ENCODE results near the gene PKD1L1. TPM values are rescaled to one million over a fixed set of nuclear protein-coding genes. Genes with fewer than 3 reads are reported as not detected.

Gene PKD1L1
- total RNA-seq, 1 experiment from 2014 or later, result not detected

GRCh38 chr7:47817917-47818316 is 130.3 kb downstream of the PKD1L1 start:
- Mint-ChIP-seq H3K4me3 (ENCODE audit: unreplicated experiment) (no peak overlapping the region), H3K4me1 (ENCODE audit: insufficient read depth, unreplicated experiment) (peaks cover 7% of the 10 kb centered on the region), H3K27ac (ENCODE audit: low read depth, unreplicated experiment) (no peak overlapping the region), H3K27me3 (ENCODE audit: insufficient read depth, unreplicated experiment) (no peaks in the 10 kb centered on the region), H3K36me3 (ENCODE audit: insufficient read depth, unreplicated experiment) (no peaks in the 10 kb centered on the region), H3K9me3 (ENCODE audit: unreplicated experiment) (no peaks in the 10 kb centered on the region)
- peak; percentile 71 for DNase-seq (ENCODE audit: unreplicated experiment)
- intact Hi-C loops (cut with micrococcal nuclease), result loop anchor here (2.0 to 5.0 kb wide), 2 partner anchors 151 to 237 kb away; no protein-coding TSS in a partner anchor
- ChIA-PET POLR2A (interaction anchor here (0.8 to 1.8 kb wide), 3 partner anchors 13 to 35 kb away, joined by 3 to 9 read pairs (median 4); no protein-coding TSS in a partner anchor), CTCF (interaction anchor here (0.8 to 2.7 kb wide), 13 partner anchors 9 to 554 kb away, joined by 3 to 37 read pairs (median 8); no protein-coding TSS in a partner anchor)
- TF ChIP-seq CTCF (IDR thresholded peaks at IDR 0.05; ENCODE audit: unreplicated experiment), result no peak
- no TSS peak for BruUV-seq (replicated peaks)

DNA sequence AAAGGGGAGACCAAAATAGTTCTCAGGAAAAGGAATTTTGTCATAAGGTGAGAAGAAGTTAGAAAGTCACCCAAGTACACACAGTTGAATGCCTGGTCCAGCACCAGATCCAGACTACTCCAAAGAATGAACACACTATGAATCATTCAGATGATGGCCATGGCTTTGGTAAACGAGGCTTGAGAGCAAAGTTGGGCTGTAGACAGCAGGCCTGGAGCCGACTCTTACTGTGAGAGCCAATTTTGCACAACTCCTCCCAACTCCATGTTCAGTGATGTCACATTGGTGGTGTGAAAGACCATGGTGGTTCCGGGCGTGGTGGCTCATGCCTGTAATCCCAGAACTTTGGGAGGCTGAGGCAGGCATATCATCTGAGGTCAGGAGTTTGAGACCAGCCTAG is 131.6 kb downstream of the PKD1L1 start:
- no peak overlapping the region for H3K27ac Mint-ChIP-seq (ENCODE audit: low read depth, unreplicated experiment)
- peak; percentile 30 for DNase-seq (ENCODE audit: unreplicated experiment)
- POLR2A ChIA-PET, result interaction anchor here (0.8 kb wide), 1 partner anchor 12 kb away, joined by 3 read pairs; no protein-coding TSS in a partner anchor
- BruUV-seq (replicated peaks), result no TSS peak
- H3K27me3 Mint-ChIP-seq (ENCODE audit: insufficient read depth, unreplicated experiment), result no peaks in the 10 kb centered on the region
- intact Hi-C loops (cut with micrococcal nuclease), result loop anchor here (5.0 kb wide), 1 partner anchor 149 kb away; no protein-coding TSS in a partner anchor
- no peaks in the 10 kb centered on the region for H3K36me3 Mint-ChIP-seq (ENCODE audit: insufficient read depth, unreplicated experiment)
- CTCF ChIA-PET, result interaction anchor here (1.0 to 1.3 kb wide), 3 partner anchors 10 to 18 kb away, joined by 3 to 5 read pairs (median 4); no protein-coding TSS in a partner anchor
- no peaks in the 10 kb centered on the region for H3K9me3 Mint-ChIP-seq (ENCODE audit: unreplicated experiment)
- no peak for TF ChIP-seq CTCF (IDR thresholded peaks at IDR 0.05; ENCODE audit: unreplicated experiment)
- H3K4me1 Mint-ChIP-seq (ENCODE audit: insufficient read depth, unreplicated experiment), result peaks cover 7% of the 10 kb centered on the region
- H3K4me3 Mint-ChIP-seq (ENCODE audit: unreplicated experiment), result no peak overlapping the region

DNA sequence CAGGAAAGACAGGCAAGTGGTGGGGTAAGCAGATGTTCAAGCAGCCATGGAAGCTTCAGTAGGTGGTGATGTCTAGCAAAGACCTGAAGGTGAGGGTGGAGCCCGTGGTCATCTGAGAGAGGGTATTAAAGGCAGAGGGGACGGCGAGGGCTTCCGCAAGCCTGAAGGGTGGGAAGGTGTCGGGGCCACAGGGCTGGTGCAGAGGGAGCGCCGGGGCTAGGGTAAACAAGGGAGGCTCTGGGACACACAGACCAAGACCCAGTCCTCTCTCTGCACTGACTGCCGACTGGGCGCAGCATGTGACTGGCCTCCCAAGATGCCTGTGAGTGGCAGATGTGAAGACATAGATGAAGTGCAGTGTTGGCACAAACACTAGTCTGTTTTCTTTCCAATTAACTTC is 132.4 kb downstream of the PKD1L1 start:
- Mint-ChIP-seq H3K36me3 (ENCODE audit: insufficient read depth, unreplicated experiment) (no peaks in the 10 kb centered on the region), H3K27ac (ENCODE audit: low read depth, unreplicated experiment) (peak overlapping the region; percentile 32), H3K9me3 (ENCODE audit: unreplicated experiment) (no peaks in the 10 kb centered on the region), H3K4me1 (ENCODE audit: insufficient read depth, unreplicated experiment) (peaks cover 7% of the 10 kb centered on the region), H3K27me3 (ENCODE audit: insufficient read depth, unreplicated experiment) (no peaks in the 10 kb centered on the region), H3K4me3 (ENCODE audit: unreplicated experiment) (no peak overlapping the region)
- CTCF ChIA-PET, result interaction anchor here (0.8 to 1.3 kb wide), 4 partner anchors 10 to 364 kb away, joined by 3 to 5 read pairs (median 4); no protein-coding TSS in a partner anchor
- TF ChIP-seq CTCF (IDR thresholded peaks at IDR 0.05; ENCODE audit: unreplicated experiment), result no peak
- no TSS peak for BruUV-seq (replicated peaks)
- intact Hi-C loops (cut with micrococcal nuclease), result loop anchor here (5.0 kb wide), 1 partner anchor 149 kb away; no protein-coding TSS in a partner anchor
- DNase-seq (ENCODE audit: unreplicated experiment), result no peak
- POLR2A ChIA-PET, result interaction anchor here (0.8 kb wide), 1 partner anchor 11 kb away, joined by 3 read pairs; no protein-coding TSS in a partner anchor

DNA sequence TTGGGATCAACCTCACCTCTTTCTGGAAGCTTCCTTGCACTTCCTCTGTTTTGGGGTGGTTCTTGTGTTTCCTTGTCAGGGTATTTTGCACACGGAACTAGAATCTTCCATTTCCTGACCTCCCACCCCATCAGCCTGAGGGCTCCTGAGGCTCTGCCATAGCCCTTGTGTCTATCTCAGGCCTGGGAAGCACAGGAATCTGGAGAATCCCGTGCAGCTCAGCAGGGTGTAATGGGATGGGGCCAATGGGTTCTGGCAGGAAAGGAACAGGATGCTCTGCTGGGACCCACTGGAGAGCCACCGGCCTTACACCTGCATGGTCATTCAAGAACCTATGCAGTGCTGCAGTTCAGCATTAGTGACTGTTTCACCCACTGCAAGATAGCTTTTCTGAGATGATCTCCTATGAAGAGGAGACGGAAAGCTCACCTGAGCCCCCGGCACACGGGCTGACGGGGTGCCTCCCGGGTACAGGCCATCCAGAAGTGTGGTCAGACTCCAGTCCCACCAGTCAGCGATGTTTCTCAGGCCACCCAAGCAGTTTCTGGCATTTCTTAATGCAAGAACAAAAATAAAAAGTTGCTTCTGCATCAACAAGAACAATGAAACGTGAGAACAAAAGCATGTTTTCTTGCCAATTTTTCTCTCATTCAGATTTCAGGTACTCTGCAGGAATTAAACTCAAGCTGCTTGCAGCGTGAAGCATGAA is 133.2 kb downstream of the PKD1L1 start:
- no TSS peak for BruUV-seq (replicated peaks)
- Mint-ChIP-seq H3K4me3 (ENCODE audit: unreplicated experiment) (no peak overlapping the region), H3K9me3 (ENCODE audit: unreplicated experiment) (no peaks in the 10 kb centered on the region), H3K4me1 (ENCODE audit: insufficient read depth, unreplicated experiment) (peaks cover 7% of the 10 kb centered on the region), H3K36me3 (ENCODE audit: insufficient read depth, unreplicated experiment) (no peaks in the 10 kb centered on the region), H3K27me3 (ENCODE audit: insufficient read depth, unreplicated experiment) (no peaks in the 10 kb centered on the region), H3K27ac (ENCODE audit: low read depth, unreplicated experiment) (peak overlapping the region; percentile 32)
- intact Hi-C loops (cut with micrococcal nuclease), result loop anchor here (5.0 kb wide), 1 partner anchor 148 kb away; no protein-coding TSS in a partner anchor
- CTCF ChIA-PET, result interaction anchor here (0.7 to 2.3 kb wide), 3 partner anchors 37 to 549 kb away, joined by 3 to 8 read pairs (median 3); no protein-coding TSS in a partner anchor
- TF ChIP-seq CTCF (IDR thresholded peaks at IDR 0.05; ENCODE audit: unreplicated experiment), result no peak
- POLR2A ChIA-PET, result interaction anchor here (0.6 to 1.2 kb wide), 3 partner anchors 13 to 216 kb away, joined by 3 read pairs; no protein-coding TSS in a partner anchor
- DNase-seq (ENCODE audit: unreplicated experiment), result no peak

All from MCF 10A (cell line).